GM20431 (cell line): ENCODE measurements around the gene MMP24.

ENCODE experiments used
- in situ Hi-C: fragments of 300-500 bp; cut with MseI, MboI; formaldehyde crosslinking; loops from one replicate; pipeline ENCODE4 v1.15.0; 2020; ENCODE audit warnings: low sequenced_read_pairs; ENCODE audit not compliant: unreplicated experiment

The MMP24 gene

DNA sequence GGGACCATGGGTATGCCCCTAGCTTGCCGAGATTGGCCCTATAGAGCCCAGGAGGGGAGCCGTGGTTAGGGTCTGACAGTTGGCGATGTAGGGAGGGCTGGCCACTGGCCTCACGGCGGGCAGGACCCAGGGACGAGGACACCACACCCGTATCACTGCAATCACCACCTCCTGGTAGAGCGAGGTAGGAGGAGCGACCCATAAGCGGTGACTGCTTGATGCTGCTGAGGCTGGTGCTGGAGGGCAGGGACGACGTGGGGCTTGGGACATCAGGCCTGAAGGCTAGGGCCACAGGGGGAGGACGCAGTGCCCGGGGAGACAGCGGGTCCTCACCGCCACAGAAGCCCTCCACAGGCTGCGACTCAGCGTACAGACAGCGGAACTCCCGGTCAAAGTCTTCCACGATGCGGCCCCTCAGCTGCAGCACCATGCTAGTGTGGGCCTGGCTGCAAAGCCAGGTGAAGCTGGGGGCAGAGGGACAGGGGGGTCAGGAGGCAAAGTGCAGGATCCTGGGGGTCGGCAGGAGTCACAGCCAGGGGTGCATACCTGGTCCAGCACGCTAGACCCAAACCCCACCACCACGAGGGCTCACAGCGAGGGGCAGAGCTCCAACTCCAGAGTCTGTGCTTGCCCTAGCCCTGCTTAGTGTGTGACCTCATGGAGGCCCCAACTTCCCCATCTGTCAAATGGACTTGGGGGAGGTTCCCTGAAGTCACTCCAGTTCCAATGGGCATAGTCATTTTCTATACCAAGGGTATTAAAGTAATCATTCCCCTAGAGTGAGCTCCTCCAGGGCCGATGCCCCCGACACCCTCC lies 61.2 kb downstream of the MMP24 start:
- in situ Hi-C loops, result no loop called here

DNA sequence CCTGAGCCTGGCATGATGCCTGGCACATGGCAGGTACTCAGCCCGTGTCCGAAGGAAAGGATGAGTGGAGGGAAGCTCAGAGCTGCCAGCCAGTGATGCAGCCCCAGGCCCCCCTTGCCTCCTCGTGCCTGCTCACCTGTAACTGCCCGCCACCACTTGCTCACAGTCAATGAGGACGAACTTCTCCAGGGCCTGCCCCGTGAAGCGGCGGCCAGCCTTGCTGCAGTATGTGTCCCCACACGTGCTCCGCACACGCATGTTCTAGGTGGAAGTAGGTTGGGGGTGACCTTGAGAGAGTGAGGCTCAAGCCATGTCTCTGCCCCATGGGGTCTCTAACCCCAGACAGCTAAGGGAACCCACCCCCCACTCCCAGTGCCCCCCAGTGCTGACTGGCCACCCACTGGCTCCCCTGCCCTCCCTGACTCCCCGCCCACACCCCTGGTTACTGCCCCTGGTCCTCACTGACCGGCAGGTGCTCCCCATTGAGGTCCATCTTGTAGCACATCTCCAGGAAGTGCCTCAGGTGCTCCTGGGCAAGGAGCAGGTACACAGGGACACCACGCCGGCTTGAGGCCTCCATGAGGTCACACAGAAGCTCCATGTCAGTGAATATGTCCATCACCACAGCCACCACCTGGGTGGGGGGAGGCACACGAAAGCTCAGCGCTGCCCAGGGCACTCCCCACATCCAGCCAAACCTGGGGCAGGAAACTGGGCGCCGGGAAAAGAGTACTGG lies 62.0 kb downstream of the MMP24 start:
- in situ Hi-C loops, result no loop called here

DNA sequence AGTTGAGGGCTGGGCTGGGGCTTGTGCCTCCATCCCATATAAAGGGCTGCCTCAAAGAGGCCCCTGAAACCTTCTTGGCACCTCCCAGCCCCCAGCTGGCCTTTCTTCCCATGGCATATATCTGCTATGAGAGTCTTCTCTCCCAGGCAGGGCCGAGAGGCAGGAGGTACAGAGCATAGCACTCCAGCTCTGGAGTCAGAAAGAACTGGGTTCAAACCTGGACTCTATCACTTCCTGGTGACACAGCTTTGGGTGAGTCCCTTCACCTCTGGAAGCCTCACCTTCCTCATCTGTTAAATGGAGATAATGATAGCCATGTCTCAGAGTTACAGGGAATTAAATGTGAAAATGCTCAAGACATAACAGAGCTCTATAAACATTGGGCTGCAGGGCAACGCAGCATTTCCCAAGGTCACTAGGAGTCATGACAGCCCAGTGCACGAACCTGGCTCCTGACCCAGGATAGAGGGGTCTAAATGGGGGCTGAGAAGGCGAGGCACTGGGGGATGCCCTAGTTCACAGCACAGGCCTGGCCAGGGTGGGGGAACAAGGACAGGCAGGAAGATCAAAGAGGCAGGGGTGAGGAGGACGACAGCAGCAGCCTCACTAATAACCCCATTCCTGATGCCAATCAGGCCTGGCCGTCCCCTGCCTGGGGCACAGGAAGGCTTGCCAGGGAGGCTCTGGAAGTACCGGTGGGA lies 63.8 kb downstream of the MMP24 start:
- in situ Hi-C loops, result no loop called here

DNA sequence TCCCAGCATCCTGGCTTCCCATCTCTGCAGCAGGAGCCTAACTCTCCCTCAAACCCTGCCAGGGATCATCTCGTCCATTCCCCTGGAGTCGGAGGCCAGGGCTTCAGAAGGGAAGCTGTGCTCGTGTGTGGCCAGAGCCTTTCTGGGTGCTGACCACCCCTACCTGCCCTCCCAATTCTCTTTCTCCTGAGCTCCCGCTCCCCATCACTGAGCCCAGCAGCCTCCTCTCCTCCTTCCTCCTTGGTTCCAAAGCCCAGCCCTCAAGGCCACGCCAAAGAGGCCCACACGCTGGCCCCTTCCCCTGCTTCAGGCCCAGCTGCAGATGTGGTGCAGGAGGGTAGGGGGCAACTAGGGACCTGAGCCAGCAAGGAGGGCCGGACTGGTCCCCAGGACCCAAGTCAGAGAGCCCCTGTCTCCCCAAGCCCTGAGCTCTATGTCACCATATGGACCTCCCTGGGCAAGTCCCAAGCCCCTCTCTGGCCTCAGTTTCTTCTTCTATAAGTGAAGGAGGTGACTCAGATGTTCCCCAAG lies 64.5 kb downstream of the MMP24 start:
- in situ Hi-C loops, result no loop called here

DNA sequence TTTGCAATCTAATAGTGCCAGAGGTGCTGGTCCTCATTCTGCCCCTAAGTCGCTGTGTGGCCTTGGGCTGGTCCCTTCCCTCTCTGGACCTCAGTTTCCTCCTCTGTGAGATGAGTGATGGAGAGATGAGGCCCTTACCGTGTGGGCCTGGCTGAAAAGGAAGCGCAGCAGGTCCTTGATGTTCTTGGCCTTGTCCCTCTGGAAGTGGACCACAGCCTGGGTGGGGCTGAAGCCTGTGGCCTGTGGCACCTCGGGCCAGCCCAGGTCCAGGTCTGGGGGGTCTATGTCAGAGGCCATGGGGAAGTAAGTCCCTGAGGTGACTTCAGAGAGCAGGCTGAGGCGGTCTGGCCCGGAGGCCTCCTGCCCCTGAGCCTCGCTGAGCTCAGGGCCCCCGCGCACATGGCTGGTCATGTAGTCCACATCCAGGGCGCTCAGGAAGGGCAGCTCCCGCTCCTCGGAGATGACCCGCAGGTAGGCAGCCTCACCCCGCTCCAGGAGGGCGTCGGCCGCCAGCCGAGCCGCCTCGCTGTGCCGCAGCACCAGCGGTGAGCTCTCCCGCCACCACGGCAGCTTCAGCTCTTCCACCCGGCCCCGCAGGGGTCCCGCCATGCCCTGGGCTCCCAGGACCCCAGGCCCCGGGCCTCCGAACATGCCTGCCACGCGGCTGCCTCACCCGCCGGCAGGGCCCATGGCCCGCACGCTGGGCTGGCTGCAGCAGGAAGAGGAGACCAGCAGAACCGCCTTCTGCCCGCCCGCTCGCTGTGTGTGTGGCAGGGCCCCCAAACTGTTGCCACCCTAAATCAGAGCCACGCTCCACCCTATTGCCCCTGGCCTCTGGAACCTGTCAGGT lies 65.4 kb downstream of the MMP24 start, which contains the start of gene FAM83C:
Gene FAM83C, minus strand, starts transcription at position 772 of the 850 bp plus-strand sequence. Its CDS starts 121 bp downstream, at position 651.
- in situ Hi-C loops, result no loop called here

DNA sequence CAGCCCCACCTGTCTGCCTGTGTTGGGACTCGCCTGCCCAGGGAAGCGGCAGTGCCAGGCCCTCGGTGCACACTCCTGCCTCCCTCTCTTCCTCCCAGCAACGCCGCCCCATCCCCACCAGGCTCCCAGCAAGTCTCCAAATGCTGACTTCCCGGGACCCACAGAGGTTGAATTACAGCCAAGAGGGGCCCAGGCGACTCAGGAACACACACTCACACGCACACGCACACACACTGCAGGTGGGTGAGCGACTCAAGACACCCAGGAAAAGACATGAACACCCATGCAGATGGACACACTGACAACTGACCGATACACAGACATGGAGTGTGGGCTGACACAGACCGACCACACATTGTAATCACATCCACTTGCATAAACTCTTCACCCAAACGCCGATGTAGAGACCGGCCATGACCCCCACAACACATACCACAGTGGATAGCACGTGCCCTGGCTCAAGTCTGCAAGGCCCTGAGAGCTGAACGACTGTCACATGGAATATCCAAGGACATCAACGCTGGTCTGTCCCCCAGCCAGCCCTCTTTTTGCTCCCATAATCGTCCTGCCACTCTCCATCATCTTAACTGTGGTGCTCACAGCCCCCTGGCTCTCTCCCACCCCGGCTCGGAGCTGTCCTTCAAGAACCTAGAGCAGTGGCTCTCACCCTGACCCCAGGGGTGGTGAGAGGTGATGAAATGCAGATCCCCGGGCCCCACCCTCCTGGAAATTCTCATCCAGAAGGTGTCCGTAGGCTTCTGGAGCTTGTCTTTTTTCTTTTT lies 66.2 kb downstream of the MMP24 start:
- in situ Hi-C loops, result no loop called here

DNA sequence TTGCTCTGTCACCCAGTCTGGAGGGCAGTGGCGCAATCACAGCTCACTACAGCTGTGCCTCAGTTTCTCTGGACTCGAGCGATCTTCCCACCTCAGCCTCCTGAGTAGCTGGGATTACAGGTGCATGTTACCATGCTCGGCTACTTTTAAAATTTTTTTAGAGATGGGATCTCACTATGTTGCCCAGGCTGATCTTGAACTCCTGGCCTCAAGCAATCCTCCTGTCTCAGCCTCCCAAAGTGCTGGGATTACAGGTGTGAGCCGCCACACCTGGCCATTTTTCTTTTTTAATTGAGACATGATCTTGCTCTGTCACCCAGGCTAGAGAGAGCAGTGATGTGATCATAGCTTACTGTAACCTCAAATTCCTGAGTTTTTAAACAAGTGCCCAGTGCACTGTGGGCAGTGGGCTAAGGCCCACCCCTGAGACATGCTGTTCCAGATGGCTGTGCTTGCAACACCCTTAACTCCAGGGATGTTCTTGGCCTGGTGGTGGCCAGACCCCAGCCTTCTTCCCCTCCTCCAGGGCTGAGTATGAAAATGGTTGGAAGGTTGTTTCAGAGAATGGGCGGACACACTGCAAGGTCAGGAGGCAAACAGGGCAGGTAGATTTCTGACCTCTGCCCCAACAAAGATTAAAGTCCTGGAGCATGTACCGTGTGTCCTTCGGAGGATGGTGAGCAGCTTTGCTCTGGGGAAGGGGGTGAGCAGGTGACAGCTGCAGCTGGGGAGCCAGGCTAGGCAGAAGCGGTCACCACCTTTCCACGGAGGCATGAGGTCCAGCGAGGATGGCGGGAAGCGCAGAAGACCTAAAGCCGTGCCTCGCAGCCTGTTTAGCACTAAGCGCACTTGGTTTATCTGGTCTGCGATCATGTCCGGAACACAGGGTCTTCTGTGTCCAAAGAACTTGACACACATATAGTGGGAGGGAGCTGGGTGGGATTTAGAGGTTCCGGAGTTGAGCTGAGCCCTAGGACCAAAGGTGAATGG lies 67.1 kb downstream of the MMP24 start:
- in situ Hi-C loops, result no loop called here

DNA sequence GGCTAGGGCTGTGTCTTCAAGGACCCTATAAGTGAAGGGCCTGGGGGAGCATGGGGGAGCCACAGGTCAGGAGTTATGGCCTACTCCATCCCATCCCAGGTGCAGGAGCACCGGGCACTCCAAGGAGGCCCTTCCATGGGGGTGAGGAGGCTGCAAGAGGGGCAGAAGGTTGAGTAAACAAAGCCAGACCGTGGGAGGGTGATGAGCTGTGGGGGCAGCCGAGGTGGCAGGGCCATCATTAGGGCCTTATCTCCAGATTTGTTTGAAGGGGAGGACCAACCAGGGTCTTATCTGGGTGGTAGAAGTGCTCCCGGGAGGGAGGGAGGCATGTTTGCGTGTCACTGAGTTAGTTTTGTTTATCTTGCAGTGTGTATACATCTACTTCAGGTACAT lies 67.8 kb downstream of the MMP24 start:
- in situ Hi-C loops, result no loop called here

DNA sequence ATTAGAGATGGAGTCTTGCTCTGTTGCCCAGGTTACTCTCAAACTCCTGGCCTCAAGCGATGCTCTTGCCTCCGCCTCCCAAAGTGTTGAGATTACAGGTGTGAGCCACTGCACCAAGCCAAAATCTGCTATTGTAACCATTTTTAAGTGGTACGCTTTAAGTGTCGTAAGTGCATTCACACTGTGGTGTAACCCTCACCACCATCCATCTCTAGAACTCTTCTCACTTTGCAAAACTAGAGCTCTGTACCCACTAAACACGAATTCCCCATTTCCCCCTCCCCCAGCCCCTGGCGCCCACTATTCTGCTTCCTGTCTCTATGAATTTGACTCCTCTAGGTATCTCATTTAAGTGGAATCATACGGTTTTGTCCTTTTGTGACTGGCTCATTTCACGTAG lies 68.6 kb downstream of the MMP24 start:
- in situ Hi-C loops, result no loop called here

DNA sequence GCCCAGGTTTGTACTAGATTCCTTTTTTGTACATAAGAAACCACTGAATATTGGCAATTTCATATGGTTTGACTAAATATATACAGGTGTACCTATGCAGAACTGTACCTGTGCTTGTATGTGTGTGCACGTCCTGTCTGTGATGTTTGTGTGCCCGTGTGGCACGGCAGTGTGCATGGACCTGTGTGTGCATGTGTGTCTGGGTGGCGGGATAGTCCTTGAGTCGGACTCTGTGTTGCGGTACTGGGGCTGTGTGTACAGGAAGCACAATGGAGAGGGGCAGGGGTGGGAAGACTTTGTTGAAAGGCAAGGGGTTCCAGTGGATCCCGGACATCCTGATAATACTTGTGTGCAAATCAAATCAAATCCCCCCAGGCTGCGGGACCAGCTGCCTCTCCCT lies 69.2 kb downstream of the MMP24 start:
- in situ Hi-C loops, result no loop called here

DNA sequence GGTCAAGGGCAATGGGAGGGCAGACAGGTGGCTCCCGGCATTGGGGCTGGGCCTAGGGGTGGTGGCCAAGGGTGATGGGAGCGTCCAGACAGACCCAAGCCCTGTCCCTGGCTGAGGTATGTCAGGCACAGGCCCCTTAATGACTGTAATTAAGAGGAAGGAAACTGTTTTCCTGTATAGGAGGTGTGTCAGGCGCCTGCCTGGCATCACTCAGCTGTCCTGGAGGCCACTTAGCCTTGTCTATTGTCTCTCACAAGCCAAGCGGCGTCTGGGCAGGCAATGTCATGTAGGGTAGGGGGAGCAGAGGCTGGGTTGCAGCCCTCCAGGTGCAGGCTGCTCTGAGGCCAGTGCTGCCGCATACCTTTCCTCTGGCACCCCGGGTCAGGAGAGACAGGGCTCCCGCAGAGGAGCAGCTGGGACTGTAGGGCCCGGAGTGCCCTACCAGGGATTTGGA lies 69.6 kb downstream of the MMP24 start:
- in situ Hi-C loops, result no loop called here

DNA sequence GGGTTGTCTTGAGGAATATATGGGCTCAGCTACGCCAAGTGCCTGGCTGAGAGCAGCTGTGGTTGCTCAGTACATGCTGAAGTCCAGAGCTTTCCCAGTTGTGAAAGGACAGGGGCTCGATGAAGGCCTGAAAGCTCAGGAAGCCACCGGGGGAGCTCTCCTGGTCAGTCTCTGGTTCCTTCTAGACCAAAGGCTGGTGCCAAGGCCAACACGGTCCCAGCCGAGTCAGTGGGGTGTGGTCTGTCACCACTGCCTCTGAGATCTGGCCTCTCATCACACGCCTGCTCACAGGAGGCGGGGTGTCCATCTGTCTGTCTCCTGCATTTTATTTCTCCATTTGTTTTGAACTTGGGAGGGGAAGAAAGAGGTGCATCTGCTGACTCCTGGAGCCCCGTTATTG lies 70.7 kb downstream of the MMP24 start:
- in situ Hi-C loops, result no loop called here

DNA sequence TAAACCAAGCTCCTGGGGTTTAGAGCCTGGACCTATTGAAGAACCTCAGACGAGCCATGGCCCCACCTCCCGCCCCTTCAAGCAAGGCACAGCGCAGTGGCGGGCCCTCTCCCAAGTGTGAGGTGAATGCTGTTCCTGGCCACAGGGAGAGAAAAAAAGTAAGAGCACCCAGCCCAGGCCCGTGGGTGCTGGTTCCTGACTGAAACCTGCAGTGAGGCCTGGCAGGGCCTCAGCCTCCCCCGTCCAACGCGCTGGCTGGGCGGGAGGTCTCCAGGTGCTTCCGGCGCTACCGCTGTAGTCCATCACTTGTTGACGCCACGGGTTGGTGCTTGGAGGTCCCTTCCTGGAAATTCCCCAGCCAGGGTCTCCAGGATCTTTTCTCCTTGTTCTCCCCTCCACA lies 71.2 kb downstream of the MMP24 start:
- in situ Hi-C loops, result no loop called here

DNA sequence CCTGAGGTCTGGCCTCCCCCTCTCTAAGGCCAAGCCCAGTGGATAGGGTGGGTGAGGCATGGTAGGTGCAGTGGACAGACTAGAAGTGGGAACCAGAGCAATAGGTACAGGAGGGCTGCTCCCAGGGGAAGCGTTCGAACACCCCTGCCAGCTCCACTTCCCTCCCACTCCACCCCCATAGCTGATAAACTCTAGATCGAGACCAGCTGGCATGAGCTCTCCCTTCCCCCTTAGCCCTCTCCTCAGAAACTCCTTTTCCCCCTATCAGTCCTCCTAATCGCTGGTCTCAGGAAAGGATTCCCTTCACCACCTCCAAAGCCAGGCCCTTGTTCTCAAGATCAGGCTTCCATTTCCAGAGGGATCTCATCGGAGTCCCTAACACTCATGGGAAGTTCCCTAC lies 71.8 kb downstream of the MMP24 start:
- in situ Hi-C loops, result no loop called here

DNA sequence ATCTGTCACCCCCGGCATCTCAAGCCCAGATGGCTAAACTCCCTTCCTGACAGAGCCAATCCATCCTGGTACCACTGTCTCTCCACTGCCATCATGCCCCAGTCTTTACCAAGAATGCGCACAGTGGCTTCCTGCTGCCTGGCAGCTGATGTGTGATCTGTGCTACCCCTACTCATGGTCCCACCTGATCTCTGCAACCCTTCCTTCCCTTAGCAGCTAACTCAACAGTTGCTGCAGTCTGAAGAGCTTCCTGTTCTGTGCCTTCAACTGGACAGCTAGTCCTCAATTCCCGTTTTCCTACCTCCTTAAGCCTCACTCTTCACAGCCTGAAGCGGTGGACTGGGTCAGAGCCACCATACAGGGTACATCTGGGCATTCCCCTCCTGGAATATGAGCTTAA lies 73.3 kb downstream of the MMP24 start:
- in situ Hi-C loops, result loop anchor here (25.0 kb wide), 1 partner anchor 213 kb away; no protein-coding TSS in a partner anchor

DNA sequence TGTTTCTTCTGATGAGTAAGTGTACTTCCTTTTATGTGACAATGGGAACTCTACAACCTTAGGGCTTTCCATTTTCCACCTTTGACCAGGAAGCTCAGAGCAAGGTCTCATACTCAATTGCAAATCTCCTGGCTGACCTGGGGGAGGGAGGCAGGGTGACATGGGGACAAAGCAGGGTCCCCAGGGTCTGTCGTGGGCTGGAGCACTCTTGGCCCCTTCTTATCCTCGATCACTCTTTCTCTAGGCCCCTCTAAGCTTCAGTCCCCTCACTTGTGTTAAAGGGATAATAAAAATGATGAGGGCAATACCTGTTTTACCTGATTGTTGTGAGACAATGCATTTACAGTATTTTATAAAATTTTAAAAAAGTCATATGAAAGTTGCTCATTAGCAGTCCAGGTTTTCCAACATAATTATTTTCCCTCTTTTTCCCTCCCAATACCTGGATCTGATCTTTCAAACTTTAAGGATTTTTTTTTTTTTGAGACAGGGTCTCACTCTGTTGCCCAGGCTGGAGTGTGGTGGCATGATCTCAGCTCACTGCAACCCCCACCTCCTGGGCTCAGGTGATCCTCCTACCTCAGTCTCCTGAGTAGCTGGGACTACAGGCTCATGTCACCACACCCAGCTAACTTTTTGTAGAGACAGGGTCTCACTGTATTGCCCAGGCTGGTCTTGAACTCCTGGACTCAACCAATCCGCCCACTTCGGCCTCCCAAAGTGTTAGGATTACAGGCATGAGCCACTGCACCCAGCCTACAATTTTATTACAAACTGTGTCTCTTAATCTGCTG lies 74.2 kb downstream of the MMP24 start:
- in situ Hi-C loops, result loop anchor here (25.0 kb wide), 1 partner anchor 212 kb away; no protein-coding TSS in a partner anchor

DNA sequence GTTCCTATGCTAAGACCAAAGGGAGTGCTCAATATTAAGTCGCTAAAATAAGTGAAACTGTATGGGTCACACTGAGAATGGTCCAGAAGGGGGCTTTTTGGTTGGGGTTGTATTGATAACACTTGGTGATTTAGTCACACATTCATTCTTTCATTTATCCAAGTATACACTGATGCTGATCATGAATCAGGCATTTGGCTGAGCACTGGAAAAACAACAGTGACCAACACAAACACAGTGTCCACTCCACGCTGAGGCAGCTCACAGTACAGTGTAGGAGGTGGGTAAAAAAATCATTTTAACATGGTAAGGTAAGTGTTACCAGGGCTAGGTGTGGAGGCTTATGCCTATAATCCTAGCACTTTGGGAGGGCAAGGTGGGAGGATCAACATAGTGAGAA lies 74.9 kb downstream of the MMP24 start:
- in situ Hi-C loops, result loop anchor here (25.0 kb wide), 1 partner anchor 211 kb away; no protein-coding TSS in a partner anchor
